OCI-LY1 (cell line): ENCODE data around the gene FHOD3.

Experiments
- H2AFZ ChIP-seq: fragments of 200-600 bp; sonication (generic), shearing (Covaris generic); 2 replicates; pipeline ENCODE4 v1.6.0; 2014; ENCODE audit warnings: antibody characterized with exemption, mild to moderate bottlenecking, low read length
- H3F3A ChIP-seq: fragments of 200-600 bp; sonication (generic), shearing (Covaris generic); 2 replicates; pipeline ENCODE4 v1.6.0; 2014; ENCODE audit warnings: mild to moderate bottlenecking, antibody characterized with exemption, low read length, moderate library complexity; ENCODE audit not compliant: insufficient read depth
- H3K27ac ChIP-seq: fragments of 200-600 bp; sonication (generic); 2 replicates; pipeline ENCODE4 v1.5.1; 2014; ENCODE audit warnings: low read length, mixed run types, mild to moderate bottlenecking, low read depth; ENCODE audit not compliant: poor library complexity, severe bottlenecking
- H3K27me3 ChIP-seq: fragments of 200-600 bp; sonication (generic); 2 replicates; pipeline ENCODE4 v1.6.0; 2014; ENCODE audit warnings: antibody characterized with exemption, mild to moderate bottlenecking, low read length, moderate library complexity; ENCODE audit not compliant: insufficient read depth
- H3K36me3 ChIP-seq: fragments of 200-600 bp; sonication (generic); 2 replicates; pipeline ENCODE4 v1.6.1; 2014; ENCODE audit warnings: mild to moderate bottlenecking, antibody characterized with exemption, low read length, moderate library complexity, mixed read lengths; ENCODE audit not compliant: insufficient read depth
- H3K4me1 ChIP-seq: fragments of 200-600 bp; sonication (generic); 2 replicates; pipeline ENCODE4 v1.5.1; 2014; ENCODE audit warnings: mild to moderate bottlenecking, low read length, moderate library complexity; ENCODE audit not compliant: insufficient read depth, severe bottlenecking
- H3K4me2 ChIP-seq: fragments of 200-600 bp; sonication (generic), shearing (Covaris generic); 2 replicates; pipeline ENCODE4 v1.6.1; 2014; ENCODE audit warnings: low read length
- H3K4me3 ChIP-seq: fragments of 200-600 bp; sonication (generic); 2 replicates; pipeline ENCODE4 v1.5.1; 2014; ENCODE audit warnings: low read length, low read depth, mild to moderate bottlenecking, mixed read lengths; ENCODE audit not compliant: poor library complexity, severe bottlenecking
- H3K79me2 ChIP-seq: fragments of 200-600 bp; shearing (Covaris generic); 2 replicates; pipeline ENCODE4 v1.6.1; 2016; ENCODE audit warnings: mixed run types, low read length, mixed read lengths; ENCODE audit not compliant: insufficient read depth
- H3K9ac ChIP-seq: fragments of 200-600 bp; sonication (generic), shearing (Covaris generic); 2 replicates; pipeline ENCODE4 v1.6.1; 2014; ENCODE audit warnings: mild to moderate bottlenecking, low read length, mixed read lengths
- H3K9me2 ChIP-seq: fragments of 200-600 bp; sonication (generic), shearing (Covaris generic); 2 replicates; pipeline ENCODE4 v1.6.1; 2014; ENCODE audit warnings: low read depth, mild to moderate bottlenecking, low read length, mixed read lengths
- H3K9me3 ChIP-seq: fragments of 200-600 bp; shearing (Covaris generic); 2 replicates; pipeline ENCODE4 v1.6.1; 2014; ENCODE audit warnings: low read length, mixed read lengths
- H4K20me1 ChIP-seq: fragments of 200-600 bp; sonication (generic), shearing (Covaris generic); 2 replicates; pipeline ENCODE4 v1.6.0; 2016; ENCODE audit warnings: mild to moderate bottlenecking, low read length; ENCODE audit not compliant: insufficient read depth
- EZH2 ChIP-seq: fragments of 200-600 bp; sonication (generic), shearing (Covaris generic); IDR thresholded peaks from 2 replicates; pipeline ENCODE4 v1.8.0; 2017; ENCODE audit warnings: borderline replicate concordance, mixed run types, mild to moderate bottlenecking, antibody characterized with exemption, low read length, moderate library complexity, mixed read lengths
- TF ChIP-seq, protein P1 (sequence below): fragments of 200-600 bp; sonication (generic), shearing (Covaris generic); IDR thresholded peaks from 2 replicates; pipeline ENCODE4 v1.5.1; 2017; ENCODE audit warnings: mild to moderate bottlenecking, antibody characterized with exemption, low read length, moderate library complexity, mixed read lengths

Gene FHOD3

GRCh38 chr18:36255072-36255698 is 42.3 kb upstream of the FHOD3 start:
- TF ChIP-seq, protein P1, sequence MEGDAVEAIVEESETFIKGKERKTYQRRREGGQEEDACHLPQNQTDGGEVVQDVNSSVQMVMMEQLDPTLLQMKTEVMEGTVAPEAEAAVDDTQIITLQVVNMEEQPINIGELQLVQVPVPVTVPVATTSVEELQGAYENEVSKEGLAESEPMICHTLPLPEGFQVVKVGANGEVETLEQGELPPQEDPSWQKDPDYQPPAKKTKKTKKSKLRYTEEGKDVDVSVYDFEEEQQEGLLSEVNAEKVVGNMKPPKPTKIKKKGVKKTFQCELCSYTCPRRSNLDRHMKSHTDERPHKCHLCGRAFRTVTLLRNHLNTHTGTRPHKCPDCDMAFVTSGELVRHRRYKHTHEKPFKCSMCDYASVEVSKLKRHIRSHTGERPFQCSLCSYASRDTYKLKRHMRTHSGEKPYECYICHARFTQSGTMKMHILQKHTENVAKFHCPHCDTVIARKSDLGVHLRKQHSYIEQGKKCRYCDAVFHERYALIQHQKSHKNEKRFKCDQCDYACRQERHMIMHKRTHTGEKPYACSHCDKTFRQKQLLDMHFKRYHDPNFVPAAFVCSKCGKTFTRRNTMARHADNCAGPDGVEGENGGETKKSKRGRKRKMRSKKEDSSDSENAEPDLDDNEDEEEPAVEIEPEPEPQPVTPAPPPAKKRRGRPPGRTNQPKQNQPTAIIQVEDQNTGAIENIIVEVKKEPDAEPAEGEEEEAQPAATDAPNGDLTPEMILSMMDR, result no peak
- TF ChIP-seq EZH2, result no peak
- H3K27me3 ChIP-seq, result no peaks in the 10 kb centered on the region
- H3K36me3 ChIP-seq, result no peaks in the 10 kb centered on the region
- no peak overlapping the region for H2AFZ ChIP-seq
- H3F3A ChIP-seq, result no peaks in the 10 kb centered on the region
- H3K4me3 ChIP-seq, result no peak overlapping the region
- no peak overlapping the region for H3K9ac ChIP-seq
- H3K4me2 ChIP-seq, result no peak overlapping the region
- no peaks in the 10 kb centered on the region for H4K20me1 ChIP-seq
- H3K27ac ChIP-seq, result no peak overlapping the region
- H3K9me3 ChIP-seq, result no peaks in the 10 kb centered on the region
- H3K9me2 ChIP-seq, result no peaks in the 10 kb centered on the region
- no peaks in the 10 kb centered on the region for H3K79me2 ChIP-seq
- H3K4me1 ChIP-seq, result no peaks in the 10 kb centered on the region

DNA sequence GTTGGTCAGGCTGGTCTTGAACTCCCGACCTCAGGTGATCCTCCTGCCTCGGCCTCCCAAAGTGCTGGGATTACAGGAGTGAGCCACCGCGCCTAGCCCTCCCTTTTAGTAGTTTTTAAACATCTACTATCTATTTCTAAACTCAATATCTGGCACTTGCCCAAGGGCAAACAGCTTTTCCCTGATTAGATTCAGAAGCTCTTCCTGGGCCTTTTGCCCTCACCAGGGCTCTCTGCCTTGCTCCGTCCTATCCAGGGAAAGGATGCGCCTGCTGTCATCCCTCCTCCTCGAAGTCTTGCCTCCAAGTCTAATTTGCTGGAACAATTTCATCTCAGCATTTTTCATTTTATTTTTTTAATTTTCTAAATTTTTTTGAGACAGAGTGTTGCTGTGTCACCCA is 41.4 kb upstream of the FHOD3 start:
- no peaks in the 10 kb centered on the region for H3K9me2 ChIP-seq
- H3K79me2 ChIP-seq, result no peaks in the 10 kb centered on the region
- H4K20me1 ChIP-seq, result no peaks in the 10 kb centered on the region
- no peaks in the 10 kb centered on the region for H3K27me3 ChIP-seq
- no peaks in the 10 kb centered on the region for H3K36me3 ChIP-seq
- H2AFZ ChIP-seq, result no peak overlapping the region
- H3K4me3 ChIP-seq, result no peak overlapping the region
- no peak overlapping the region for H3K4me2 ChIP-seq
- no peaks in the 10 kb centered on the region for H3F3A ChIP-seq
- no peak overlapping the region for H3K27ac ChIP-seq
- no peak for TF ChIP-seq EZH2
- TF ChIP-seq, protein P1, result no peak
- H3K9me3 ChIP-seq, result no peaks in the 10 kb centered on the region
- no peak overlapping the region for H3K9ac ChIP-seq
- H3K4me1 ChIP-seq, result no peaks in the 10 kb centered on the region

GRCh38 chr18:36262971-36263370 is 34.5 kb upstream of the FHOD3 start:
- Histone ChIP-seq H4K20me1 (no peaks in the 10 kb centered on the region), H3K9me2 (no peaks in the 10 kb centered on the region), H3K27me3 (peaks cover 4% of the 10 kb centered on the region; the same call in 1 of the 2 replicates), H3K4me2 (no peak overlapping the region), H3K36me3 (no peaks in the 10 kb centered on the region), H2AFZ (no peak overlapping the region), H3K9ac (no peak overlapping the region), H3K27ac (no peak overlapping the region), H3K4me1 (no peaks in the 10 kb centered on the region), H3K9me3 (no peaks in the 10 kb centered on the region), H3F3A (no peaks in the 10 kb centered on the region), H3K79me2 (no peaks in the 10 kb centered on the region), H3K4me3 (no peak overlapping the region)
- TF ChIP-seq, protein P1, result no peak
- no peak for TF ChIP-seq EZH2
